ENCODE data around the gene NSMCE1.

- TF ChIP-seq CTCF (IDR thresholded peaks at IDR 0.05) (no peak), POLR2A (IDR thresholded peaks at IDR 0.05) (no peak)
These were observed 37.4 kb upstream of the NSMCE1 start for GRCh38 chr16:27305839-27306442.

Measured in esophagus squamous epithelium (tissue), 4 donors.